NB4 (cell line): ENCODE data around the gene MRPL14.

ENCODE experiments used
- CTCF ChIP-seq: IDR thresholded peaks from one replicate; pipeline ENCODE4 v1.5.1; 2012; ENCODE audit warnings: low read depth, low read length
- MAX ChIP-seq: IDR thresholded peaks from 2 replicates; pipeline ENCODE4 v1.6.1; 2011; ENCODE audit warnings: low read depth, low read length
- POLR2A ChIP-seq: IDR thresholded peaks from 2 replicates; pipeline ENCODE4 v1.6.1; 2011; ENCODE audit warnings: mild to moderate bottlenecking; ENCODE audit not compliant: insufficient read length; ENCODE audit errors: extremely low read depth

- no peak for TF ChIP-seq CTCF
- TF ChIP-seq POLR2A = no peak
- no peak for TF ChIP-seq MAX
Observed at GRCh38 chr6:44171899-44172546, 44.8 kb upstream of the MRPL14 start.
